Measurements from ENCODE around the gene SIM1. TPM values are rescaled to one million over a fixed set of nuclear protein-coding genes. Genes with fewer than 3 reads are reported as not detected.
"Not testable (repeated sequence)": the region's sequence is repeated elsewhere in the genome, so short reads cannot be mapped to it uniquely, and the experiment has no call there.

Gene SIM1
- polyA plus RNA-seq, 12 donors = 2.1 to 5.5 (median 2.9) TPM; not detected in 1

- DNase-seq = not testable (repeated sequence)
Observed at GRCh38 chr6:100354736-100355641, 109.7 kb downstream of the SIM1 start.

GRCh38 chr6:100353276-100354015, 111.3 kb downstream of the SIM1 start:
- no peak for DNase-seq

- no peak for DNase-seq
Observed at GRCh38 chr6:100350139-100350538, 114.6 kb downstream of the SIM1 start.

- no peak for DNase-seq
Observed at GRCh38 chr6:100349366-100349765, 115.4 kb downstream of the SIM1 start.

GRCh38 chr6:100347901-100348550, 116.7 kb downstream of the SIM1 start:
- no peak for DNase-seq

- no peak for DNase-seq
Observed at GRCh38 chr6:100346828-100347227, 117.9 kb downstream of the SIM1 start.

GRCh38 chr6:100346203-100346602, 118.5 kb downstream of the SIM1 start:
- no peak for DNase-seq

GRCh38 chr6:100344761-100345160, 120.0 kb downstream of the SIM1 start:
- DNase-seq = no peak

GRCh38 chr6:100344321-100344720, 120.4 kb downstream of the SIM1 start:
- DNase-seq = no peak

GRCh38 chr6:100343316-100344077, 121.2 kb downstream of the SIM1 start:
- no peak for DNase-seq

- no peak for DNase-seq
Observed at GRCh38 chr6:100342830-100343229, 121.9 kb downstream of the SIM1 start.

- no peak for DNase-seq
Observed at GRCh38 chr6:100339574-100340255, 125.0 kb downstream of the SIM1 start.

GRCh38 chr6:100338090-100338489, 126.6 kb downstream of the SIM1 start:
- DNase-seq = no peak

- peak; percentile 15 for DNase-seq
Observed at GRCh38 chr6:100336876-100337275, 127.8 kb downstream of the SIM1 start.

- DNase-seq = peak; percentile 32
Observed at GRCh38 chr6:100335991-100336390, 128.7 kb downstream of the SIM1 start.
